ENCODE data around the gene ZNF564.
"Not testable (repeated sequence)": the region's sequence is repeated elsewhere in the genome, so short reads cannot be mapped to it uniquely, and the experiment has no call there.

The ZNF564 gene

GRCh38 chr19:12496480-12496879 is 54.8 kb downstream of the ZNF564 start:
- no peak for DNase-seq (ENCODE audit: low read depth)

- peak; percentile 74 for DNase-seq (ENCODE audit: low read depth)
These were observed 56.1 kb downstream of the ZNF564 start for GRCh38 chr19:12495002-12495802.

- DNase-seq (ENCODE audit: low read depth) = no peak
These were observed 56.9 kb downstream of the ZNF564 start for GRCh38 chr19:12494260-12494860.

GRCh38 chr19:12486265-12486783 is 65.0 kb downstream of the ZNF564 start:
- not testable (repeated sequence) for DNase-seq (ENCODE audit: low read depth)

DNA sequence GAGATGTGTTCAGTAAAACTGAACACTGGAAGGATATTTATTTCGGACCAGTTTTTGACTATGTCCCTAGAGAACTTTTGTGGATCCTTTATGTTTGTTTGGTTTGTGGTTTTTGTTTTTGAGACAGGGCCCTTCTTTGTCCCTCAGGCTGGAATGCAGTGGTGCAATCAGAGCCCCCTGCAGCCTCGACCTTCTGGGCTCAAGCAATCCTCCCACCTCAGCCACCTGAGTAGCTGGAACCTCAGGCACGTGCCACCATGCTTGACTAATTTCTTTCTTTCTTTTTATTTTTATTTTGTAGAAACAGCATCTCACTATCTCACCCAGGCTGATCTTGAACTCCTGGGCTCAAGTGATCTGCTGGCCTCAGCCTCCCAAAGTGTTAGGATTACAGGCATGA is 65.7 kb downstream of the ZNF564 start:
- DNase-seq (ENCODE audit: low read depth) = no peak

GRCh38 chr19:12485052-12485416 is 66.2 kb downstream of the ZNF564 start:
- no peak for DNase-seq (ENCODE audit: low read depth)

DNA sequence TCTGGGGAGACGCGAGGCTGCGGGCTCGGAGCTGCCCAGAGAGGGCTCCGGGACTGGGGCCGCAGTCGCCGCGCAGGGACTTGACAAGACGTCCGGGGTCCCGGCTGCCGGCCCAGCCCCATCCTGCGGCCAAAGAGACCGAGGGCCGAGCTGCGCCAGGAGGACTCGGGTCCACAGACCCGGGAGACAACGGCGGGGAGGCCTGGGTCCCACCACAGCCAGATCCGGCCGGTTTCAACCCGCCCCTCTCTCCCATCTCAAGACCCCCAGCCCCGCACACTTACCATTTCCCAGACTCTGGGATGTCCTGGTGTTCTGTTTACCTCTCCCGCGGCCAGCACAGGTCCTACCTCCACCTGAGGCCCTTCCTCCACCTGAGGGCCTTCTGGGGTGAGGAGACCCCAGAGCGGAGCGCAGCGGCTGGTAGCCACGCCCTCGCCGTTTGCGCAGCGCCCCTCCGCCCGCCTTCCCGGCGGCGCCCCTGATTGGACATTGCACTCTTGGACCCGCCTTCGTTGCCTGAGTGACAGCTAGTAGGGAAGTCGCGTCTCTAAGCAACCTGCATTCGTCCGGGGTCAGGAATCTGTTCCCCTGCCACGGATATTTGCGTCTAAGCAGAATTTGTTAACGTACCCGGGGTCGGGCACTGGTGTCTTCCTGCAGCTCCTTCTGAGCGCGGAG is 66.8 kb downstream of the ZNF564 start, which contains the start of gene ZNF709:
Gene ZNF709 (minus strand): TSS at position 446 of the 681 bp plus-strand sequence. CDS start 159 bp downstream, at position 287.
- peak; percentile 73 for DNase-seq (ENCODE audit: low read depth)

DNA sequence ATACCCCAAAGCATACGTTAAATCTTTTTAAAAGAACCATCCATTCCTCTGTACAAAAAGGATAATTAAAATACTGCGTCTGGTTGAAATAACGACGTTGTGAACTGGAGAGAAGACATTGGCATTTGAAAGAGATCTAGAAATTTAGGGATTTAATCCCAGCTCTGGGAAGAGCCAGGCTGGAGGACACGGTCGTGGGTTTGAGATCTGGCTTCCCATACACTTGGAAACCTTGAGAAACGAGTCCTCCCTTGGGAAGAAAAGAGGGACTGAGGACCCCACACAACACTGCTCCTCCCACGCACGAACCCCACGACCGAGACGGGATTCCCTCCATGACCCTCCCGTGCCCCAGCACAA is 67.3 kb downstream of the ZNF564 start:
- no peak for DNase-seq (ENCODE audit: low read depth)

DNA sequence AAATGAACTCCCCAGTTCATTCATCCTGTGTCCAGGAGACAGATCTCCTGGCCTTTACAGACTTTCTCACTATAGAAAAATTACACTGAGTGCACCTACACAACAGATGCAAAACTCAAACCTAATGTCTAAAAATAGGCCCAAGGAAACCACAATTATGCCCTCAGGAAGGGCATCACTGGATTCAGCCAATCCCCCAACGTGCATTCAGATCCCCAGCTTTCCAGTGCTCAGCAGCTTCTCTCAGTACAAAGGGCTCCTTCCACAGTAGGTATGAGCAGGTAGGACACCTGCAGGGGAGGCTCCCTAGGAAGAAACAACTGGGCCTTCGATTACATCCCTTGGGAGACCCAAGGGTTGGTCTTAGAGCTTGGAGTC is 68.8 kb downstream of the ZNF564 start:
- no peak for DNase-seq (ENCODE audit: low read depth)

GRCh38 chr19:12481781-12482508 is 69.3 kb downstream of the ZNF564 start:
- DNase-seq (ENCODE audit: low read depth) = no peak

DNA sequence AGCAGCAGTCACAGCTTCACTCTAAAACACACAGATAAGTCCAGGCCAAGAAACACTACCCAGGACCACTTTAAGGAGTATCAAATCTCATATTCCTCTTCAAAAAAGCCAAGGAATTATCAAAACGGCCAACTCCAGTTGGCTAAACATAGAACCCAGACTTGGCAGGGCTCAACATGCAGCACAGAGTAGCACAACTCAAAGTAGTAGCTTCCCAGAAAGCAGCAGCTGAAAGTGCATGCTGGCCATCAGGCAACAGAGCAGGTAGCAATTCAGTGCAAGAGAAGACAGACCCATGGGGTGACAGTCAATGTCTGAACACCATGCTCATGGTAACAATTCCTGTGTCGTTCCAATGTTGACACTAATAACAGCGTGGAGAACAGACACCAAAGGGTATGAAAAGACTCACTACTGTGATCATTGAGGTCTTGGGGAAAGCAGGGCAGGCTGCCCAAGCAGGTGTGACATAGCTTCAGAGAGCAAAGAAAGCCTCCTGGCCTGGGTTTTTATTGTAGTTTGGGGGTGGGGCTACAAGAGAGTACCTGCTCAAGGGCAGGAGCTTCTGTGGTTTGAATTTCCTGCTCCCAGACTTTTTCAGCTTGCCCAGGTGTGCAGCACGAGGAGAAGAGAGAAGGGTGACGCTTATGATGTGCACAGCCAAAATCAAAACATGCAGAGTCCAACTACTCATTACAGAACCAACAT is 72.9 kb downstream of the ZNF564 start:
- no peak for DNase-seq (ENCODE audit: low read depth)
